NOMO-1 (cell line): ENCODE results near the gene SLC25A33.
"Not testable (repeated sequence)": the region's sequence is repeated elsewhere in the genome, so short reads cannot be mapped to it uniquely, and the experiment has no call there.

Experiments
- DNase-seq, 2 experiments: peaks; one replicate each; lab custom pipeline; 2025; ENCODE audit not compliant: unreplicated experiment in 2 of 2; lab: John Stamatoyannopoulos, UW

SLC25A33 gene

GRCh38 chr1:9538669-9539164 is 548 bp upstream of the SLC25A33 start:
- no peak for DNase-seq

- DNase-seq, result peak; percentile 28 to 56
These were observed 725 bp downstream of the SLC25A33 start for GRCh38 chr1:9539829-9540550.

DNA sequence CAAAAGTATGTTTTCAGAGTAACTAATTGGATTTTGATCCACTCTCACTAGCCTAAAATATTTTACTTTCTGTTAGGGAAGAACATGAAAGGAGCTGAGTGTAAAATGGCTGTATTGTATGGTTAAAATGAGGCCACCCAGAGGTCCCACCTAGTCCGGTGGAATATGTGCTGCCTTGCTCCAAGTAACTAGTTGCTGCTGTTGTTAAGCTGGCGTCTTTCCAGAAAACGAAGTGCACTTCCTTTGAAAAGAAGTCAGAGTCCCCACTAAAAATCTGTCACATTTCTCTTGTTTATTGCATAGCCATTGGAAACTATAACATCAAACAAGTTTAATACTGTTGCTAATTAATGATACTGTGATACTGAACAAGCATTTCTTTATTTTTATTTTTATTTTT is 3.2 kb downstream of the SLC25A33 start:
- no peak for DNase-seq

GRCh38 chr1:9544926-9545325 is 5.7 kb downstream of the SLC25A33 start:
- no peak for DNase-seq

- no peak for DNase-seq
These were observed 10.8 kb downstream of the SLC25A33 start for GRCh38 chr1:9549955-9550546.

DNA sequence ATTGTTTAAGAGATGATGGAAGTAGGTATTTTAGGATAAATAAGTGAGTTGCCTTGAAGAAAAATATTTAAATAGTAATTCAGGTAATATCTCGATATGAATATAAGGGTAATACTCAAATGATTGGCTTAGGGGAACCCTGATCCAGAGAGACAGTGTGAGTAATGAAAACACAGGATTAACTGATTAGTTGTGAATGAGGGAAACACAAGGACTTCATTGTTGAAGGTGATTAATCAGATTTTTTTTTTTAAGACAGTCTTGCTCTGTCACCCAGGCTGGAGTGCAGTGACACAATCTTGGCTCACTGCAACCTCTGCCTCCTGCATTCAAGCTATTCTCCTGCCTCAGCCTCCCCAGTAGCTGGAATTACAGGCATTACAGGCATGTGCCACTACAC is 12.7 kb downstream of the SLC25A33 start:
- DNase-seq, result no peak

GRCh38 chr1:9553736-9554144 is 14.5 kb downstream of the SLC25A33 start:
- DNase-seq, result no peak

DNA sequence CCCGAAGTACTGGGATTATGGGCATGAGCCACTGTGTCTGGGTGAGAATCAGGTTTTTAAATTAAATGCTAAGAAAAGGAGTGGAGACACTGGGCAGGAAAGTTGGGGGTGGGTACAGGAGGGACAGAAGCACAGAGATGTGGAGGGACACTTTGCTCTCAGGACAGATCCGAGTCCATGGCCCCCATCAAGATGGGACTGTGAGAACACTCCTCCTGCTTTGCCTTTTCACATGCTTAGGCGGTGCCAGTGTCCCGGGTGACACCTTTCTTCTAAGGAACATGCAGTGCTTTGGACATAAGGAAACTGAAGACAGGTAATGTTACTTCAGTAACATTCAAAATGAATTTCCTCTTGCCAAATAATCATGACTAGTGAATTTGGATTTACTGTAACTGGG is 16.7 kb downstream of the SLC25A33 start:
- DNase-seq, result no peak

GRCh38 chr1:9557624-9558023 is 18.4 kb downstream of the SLC25A33 start:
- DNase-seq, result no peak

GRCh38 chr1:9558271-9558945 is 19.1 kb downstream of the SLC25A33 start:
- no peak for DNase-seq

GRCh38 chr1:9558946-9559545 is 19.8 kb downstream of the SLC25A33 start:
- no peak for DNase-seq

- DNase-seq, result no peak
These were observed 20.4 kb downstream of the SLC25A33 start for GRCh38 chr1:9559673-9560072.

- not testable (repeated sequence) for DNase-seq
These were observed 20.8 kb downstream of the SLC25A33 start for GRCh38 chr1:9560090-9560489.

DNA sequence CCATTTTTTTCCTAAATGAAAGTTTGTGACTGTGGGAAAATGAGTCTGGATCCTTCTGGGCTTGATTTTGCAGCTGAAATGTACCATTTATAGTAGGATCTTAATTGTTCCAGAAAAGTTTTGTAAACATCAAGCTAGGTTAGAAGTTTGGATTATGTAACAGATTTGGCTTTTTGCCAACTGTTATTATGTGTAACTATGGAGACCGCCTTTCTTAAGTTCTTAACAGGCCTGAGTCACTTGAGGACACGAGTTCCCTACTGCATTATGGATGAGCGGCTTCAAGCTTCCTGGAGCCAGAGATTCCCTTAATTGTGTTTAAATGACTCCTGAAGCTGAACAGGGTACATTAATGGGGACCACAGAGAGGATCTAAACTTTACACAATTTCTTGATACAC is 22.2 kb downstream of the SLC25A33 start:
- DNase-seq, result peak; percentile 23 to 77

DNA sequence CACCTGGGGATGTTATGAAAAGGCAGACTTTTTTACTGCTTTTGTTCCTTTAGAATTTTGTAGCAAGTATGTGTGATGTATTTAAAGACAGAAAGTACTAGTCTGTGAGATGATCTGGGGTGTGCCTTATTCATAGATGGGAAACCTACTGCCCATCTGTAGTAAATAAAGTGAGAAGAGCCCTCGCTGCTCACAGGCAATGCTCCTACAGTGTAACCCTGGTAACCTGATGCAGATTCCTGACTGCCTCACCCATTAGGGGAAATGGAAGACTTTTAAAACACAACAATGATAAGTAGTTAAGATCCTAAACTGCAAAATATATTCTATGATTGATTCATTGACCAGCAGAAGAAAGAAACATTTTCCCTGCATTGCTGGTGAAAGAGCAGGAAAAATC is 30.0 kb downstream of the SLC25A33 start:
- no peak for DNase-seq

- not testable (repeated sequence) for DNase-seq
These were observed 31.7 kb downstream of the SLC25A33 start for GRCh38 chr1:9570886-9571529.

GRCh38 chr1:9573723-9574122 is 34.5 kb downstream of the SLC25A33 start:
- no peak for DNase-seq

- DNase-seq, result no peak
These were observed 36.2 kb downstream of the SLC25A33 start for GRCh38 chr1:9575486-9575885.

- DNase-seq, result no peak
These were observed 37.6 kb downstream of the SLC25A33 start for GRCh38 chr1:9576903-9577302.

DNA sequence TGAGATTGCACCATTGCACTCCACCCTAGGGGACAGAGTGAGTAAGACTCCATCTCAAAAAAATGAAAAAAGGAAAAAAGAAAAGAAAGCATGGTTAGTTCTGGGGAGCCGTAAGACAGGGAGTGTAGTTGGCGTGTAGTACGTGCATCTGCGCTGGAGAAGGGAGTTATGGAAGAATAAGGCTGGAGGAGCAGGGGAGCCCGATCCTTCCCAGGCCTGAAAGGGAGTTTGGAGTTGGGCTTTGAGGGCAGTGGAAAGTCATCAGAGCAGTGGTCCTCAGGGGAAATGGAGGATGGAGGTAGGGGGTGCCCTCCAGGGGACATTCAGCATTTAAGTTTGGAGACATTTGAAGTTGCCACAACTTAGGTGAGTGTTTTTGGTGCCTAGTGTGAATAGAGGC is 38.2 kb downstream of the SLC25A33 start:
- DNase-seq, result no peak

GRCh38 chr1:9580942-9581341 is 41.7 kb downstream of the SLC25A33 start:
- no peak for DNase-seq
